CD4-positive, alpha-beta T cell treated with Interleukin-17A for 1 hour (primary cell): ENCODE measurements around the gene CCM2.
"Not testable (repeated sequence)": the region's sequence is repeated elsewhere in the genome, so short reads cannot be mapped to it uniquely, and the experiment has no call there.

ENCODE experiments used
- DNase-seq: peaks from one replicate; pipeline ENCODE4 v3.0.0-alpha.2; 2020

Gene CCM2

DNA sequence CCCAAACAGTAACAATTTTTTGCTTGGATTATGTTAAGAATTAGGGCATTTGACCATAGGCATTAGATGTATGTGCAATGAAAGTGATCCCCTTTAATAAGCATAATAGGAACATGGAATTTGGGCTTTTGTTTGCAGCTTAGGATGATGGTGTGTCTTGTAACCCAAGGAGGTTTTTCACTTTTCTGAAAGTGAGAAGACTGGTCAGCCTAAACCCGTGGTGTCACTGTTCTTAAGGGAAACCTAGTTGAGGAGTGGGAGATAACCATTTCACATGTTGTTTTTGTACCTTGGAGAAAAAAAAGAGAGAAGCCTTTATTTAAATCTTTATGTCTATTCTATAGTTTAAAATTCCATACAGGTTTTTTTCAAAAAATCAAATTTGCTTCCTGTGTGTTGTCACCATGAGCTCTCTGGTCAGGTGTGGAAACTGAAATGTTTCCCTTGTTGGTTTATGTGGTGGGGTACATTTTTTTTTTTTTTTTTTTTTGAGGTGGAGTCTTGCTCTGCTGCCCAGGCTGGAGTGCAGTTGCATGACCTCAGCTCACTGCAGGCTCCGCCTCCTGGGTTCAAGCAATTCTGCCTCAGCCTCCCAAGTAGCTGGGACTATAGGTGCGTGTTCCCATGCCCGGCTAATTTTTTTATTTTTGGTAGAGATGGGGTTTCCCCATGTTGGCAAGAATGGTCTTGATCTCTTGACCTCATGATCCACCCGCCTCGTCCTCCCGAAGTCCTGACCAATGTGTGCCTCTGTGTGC lies 7.7 kb downstream of the CCM2 start:
- no peak for DNase-seq

DNA sequence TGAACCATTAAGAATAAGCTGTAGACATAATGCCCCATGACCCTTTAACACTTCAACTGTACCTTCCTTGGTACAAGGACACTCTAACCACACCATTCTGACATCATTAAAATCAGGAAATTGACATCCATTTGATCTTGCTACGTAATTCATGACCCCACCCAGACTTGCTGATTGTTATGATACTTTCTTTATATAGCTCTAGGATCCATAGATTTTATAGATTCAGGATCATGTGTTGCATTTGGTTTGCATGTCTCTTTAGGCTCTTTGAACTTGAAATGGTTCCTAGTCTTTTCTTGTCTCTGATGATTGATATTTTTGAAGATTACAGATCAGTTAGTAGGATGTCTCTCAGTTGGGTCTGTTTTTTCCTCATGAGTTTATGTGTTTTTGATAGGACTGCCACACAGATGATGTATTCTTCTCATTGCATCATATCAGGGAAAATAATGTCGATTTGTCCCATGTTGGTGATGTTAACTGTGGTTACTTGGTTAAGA lies 13.5 kb downstream of the CCM2 start:
- DNase-seq = peak; percentile 54

DNA sequence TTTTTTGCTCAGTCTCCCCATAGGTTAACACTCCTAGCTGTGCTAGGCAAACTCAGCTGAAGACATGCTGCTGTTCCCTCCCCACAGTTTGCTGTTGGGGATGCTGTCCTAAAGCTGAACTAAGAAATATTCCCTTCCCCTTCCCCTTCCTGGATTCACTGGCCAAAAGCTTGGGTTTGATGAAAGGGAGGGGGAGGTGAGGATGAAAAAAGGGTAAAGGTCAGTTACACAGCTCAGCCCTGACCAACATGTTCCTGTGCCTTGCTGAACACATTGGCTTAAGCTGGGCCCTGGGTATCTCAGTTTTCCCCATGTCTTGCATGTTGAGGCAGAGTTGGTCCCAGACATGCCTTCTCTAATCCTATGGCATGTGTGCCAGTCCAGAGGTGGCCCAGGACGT lies 15.3 kb downstream of the CCM2 start:
- DNase-seq = no peak

DNA sequence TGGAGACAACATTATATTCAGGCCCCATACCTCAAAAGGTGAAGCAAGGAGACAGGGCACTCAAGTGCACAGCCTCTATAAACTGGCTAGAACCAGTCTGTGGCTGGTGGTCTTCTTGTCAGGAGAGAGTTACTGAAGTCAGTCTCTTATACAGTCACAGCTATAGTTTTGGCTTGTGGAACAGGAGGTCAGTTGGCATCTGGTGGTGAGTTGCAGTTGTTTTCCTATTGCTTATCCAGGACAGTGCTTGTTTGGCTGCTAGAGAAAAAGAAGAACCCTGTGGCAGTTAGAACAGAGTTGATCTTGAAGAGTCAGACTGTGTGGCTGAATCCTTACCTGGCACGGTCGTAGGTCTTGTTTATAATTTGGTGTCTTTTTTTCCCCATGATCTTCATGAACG lies 17.3 kb downstream of the CCM2 start:
- no peak for DNase-seq

DNA sequence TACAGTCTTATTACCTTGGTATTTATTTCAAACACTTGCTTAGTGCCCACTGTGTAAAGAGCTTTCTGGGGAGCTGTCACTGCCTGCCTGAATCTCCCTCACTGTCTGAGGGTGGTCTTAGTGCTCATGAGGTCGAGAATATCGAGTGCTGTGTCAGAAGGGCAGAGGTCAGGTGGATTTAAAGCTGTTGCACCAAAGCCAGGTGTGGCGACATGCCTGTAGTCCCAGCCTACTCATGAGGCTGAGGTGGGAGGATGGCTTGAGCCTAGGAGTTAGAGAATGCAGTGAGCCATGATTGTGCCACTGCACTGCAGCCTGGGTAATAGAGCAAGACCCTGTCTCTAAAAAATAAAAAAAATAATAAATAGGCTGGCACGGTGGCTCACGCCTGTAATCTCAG lies 20.9 kb downstream of the CCM2 start:
- no peak for DNase-seq

DNA sequence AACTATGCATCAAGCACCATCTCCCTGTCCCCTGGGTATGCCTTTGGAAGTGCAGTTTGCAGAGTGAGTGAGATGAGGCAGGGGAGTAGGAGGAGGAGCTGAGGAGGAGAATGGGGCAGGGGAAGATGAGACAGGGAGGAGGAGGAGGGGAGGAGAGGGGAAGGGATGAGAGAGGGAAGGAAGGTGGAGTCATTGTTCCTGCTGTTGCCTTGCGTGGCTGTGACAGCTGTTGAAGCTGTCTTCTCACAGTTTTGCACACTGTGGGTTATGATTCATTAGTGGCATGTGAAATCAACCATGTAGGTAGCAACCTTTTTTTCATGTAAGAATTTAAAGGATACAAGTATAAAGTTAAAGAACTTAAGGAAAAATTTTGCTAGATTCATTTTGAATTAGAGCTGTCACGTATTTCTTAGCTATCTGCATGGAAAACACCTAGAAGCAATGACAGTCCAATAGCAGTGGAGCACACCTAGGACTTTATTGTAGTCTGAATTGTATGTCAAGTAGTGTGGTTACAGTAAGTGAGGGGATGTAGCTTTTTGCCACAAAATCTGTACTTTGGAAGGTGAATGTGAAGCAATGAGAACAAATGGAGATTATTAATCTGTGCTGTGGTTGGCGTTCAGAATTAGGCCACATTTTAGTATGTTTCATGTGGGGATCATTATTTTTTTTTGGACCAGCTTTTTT lies 21.7 kb downstream of the CCM2 start:
- no peak for DNase-seq

DNA sequence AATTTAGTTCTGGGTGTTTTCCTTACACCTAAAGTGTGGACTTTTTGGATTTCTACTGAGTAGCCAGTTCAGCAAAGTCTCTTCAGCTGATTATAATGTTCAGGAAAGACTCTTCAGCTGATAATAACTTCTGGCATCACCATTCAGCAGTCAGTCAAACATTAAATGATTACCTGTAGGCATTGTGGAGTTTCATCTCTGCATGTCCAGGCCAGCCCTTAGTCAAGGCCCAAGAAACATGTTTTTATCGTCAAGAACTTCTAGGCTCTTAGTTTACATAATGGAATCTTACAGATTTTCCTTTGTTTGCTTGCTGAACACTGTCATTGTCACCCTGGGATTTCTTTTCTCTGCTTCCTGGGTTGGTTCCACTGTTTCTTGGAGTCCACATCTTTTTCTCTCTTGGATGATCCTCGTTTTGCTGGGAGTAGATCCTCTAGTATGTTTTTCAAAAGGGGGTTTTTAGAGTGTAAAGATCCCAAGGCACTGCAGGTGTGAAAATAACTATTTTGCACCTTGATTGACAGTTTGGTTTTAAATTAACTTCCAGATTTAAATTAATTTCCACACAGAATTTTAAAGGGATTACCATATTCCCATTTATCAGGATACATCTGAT lies 24.2 kb downstream of the CCM2 start:
- DNase-seq = no peak

DNA sequence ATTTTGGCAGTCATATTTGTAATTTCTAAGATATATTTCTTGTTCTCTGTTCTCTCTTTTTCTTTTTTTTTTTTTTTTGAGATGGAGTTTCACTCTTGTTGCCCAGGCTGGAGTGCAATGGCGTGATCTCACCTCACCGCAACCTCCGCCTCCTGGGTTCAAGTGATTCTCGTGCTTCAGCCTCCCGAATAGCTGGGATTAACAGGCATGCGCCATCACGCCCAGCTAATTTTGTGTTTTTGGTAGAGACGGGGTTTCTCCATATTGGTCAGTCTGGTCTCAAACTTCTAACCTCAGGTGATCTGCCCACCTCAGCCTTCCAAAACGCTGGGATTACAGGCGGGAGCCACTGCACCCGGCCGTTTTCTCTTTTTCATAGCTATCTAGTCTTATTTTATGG lies 25.5 kb downstream of the CCM2 start:
- not testable (repeated sequence) for DNase-seq

DNA sequence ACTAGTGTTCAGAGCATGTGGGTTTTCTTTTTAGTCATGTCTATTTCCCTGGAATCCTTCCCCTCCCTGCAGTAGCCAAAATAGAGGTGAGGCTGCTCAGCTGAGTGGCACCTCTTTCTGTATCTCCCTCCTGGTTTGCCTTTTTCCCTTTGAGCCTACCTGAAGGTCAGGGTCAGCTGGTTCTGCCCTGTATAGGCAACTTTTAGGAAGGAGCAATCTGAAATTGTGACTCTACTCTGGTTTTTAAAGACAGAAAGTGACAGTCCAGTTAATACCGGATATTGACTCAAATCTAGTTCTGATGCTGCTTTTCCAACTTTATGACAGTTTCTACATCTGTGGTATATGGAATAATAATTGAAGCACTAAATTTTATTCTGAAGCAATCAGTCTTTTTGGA lies 26.0 kb downstream of the CCM2 start:
- no peak for DNase-seq

DNA sequence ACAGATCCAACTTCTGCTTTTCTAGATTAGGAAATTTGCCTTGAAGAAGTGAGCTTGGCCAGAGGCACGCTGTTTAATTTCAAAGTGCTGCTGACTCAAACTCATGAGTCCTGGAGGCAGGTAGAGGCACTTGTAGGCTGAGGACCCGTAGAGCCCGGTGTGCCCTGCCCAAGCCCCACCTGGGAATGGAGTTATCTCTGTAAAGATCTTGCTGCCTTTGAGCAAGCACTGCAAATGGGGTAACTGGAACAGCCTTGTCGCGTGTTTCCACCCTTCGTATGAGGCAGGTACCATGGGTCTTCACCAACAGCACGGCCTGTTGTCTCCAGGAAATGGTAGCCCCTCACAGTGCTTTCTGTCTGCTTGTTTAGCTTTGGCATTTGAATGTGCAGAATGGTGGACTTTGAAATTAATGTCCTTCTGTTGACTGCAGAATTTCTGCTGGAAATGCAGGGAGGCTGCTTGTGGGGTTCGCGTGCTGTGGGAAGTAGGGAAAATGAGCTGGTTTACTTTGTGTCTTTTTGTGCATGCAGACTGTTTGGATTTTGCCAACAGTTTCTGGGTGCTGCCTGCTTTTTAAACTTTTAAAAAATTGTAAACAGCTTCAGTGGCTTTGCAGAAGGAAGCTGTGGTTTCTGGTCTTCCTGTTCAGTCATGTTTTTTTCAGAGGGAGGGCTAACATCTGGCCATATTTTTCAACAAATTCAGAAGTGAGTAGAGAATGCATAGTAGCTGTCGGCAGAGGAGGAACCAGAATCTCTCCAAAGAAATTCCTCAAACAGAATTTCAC lies 27.2 kb downstream of the CCM2 start:
- DNase-seq = peak; percentile 69

DNA sequence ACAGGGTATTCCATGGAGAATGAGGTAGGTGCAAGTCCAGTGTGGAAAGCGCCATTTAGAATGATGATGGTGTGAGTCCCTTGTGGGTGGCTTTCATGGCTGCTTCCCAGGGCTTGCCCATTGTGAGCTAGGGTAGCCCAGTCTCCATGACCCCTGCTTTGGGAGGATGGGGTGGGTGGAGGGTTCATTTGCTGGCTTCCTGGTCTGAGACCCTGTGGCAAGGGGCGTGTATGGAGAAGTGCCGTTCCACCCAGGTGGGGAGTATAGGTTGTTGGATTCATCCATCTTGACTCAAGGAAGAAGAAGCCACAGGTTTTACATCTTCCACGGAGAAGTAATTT lies 27.7 kb downstream of the CCM2 start:
- no peak for DNase-seq

DNA sequence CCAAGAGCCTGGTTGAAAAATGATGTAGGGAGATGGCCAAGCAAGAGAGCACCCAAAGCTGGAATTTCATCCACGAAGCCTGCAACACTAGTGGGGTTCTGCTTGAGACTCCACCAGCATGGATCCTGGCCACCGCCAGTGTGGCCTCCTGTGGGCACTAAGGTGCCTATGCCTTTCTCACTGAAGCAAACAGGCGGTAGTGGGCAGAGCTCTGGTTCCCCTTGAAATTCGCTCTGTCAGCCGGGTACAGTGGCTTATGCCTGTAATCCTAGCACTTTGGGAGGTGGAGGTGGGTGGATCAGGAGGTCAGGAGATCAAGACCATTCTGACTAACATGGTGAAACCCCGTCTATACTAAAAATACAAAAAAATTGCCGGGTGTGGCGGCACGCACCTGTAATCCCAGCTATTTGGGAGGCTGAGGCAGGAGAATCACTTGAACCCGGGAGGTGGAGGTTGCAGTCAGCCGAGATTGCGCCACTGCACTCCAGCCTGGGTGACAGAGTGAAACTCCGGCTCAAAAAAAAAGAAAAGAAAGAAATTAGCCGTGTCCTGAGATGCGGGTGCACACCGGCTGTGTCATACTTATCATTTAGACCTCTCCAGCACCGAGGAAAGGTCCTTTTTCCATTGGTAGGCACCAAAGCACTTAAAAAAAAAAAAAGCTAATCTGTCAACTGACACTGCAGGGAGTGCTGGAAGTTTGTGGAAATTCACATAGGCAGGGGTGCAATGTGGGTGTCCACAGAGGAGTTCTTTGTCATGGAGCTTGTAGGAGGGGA lies 28.3 kb downstream of the CCM2 start:
- DNase-seq = no peak

DNA sequence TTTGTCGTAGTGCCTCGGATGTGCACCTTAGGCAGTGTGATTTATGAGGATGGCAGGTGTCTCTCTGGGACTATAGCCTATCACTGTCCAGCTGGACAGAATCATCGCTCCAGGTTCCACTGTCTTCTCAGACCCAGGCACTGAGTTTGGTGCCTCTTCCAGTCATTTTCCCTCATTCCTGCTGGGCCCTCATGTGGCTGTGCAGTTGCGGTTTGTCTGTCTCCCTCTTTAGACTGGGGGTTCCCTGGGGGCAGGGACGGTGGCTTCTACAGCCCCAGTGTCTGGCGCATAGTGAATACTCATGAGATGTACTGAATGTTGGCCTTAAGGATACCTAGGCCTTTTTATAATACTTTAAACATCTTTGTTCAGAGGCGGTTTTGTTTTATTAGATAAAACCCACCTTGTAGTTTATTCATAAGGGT lies 28.9 kb downstream of the CCM2 start:
- no peak for DNase-seq

DNA sequence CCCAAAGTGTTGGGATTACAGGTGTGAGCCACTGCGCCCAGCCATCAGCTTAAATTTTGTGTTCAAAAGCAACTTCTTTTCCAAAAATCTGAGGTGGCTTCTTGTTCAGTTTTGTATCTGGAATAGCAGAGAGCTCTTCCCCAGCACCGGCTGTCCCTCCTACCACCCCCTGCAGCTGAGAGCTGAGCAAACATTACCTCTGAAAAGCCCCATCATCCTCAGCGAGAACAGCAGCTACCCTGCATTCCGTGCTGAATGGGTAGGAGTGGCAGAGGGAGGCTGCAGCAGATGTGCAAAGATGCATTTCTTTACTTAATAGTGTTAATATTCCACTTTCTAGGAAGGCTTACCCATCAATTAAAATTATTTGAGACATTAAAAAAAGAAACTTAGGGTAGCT lies 31.8 kb downstream of the CCM2 start:
- no peak for DNase-seq

DNA sequence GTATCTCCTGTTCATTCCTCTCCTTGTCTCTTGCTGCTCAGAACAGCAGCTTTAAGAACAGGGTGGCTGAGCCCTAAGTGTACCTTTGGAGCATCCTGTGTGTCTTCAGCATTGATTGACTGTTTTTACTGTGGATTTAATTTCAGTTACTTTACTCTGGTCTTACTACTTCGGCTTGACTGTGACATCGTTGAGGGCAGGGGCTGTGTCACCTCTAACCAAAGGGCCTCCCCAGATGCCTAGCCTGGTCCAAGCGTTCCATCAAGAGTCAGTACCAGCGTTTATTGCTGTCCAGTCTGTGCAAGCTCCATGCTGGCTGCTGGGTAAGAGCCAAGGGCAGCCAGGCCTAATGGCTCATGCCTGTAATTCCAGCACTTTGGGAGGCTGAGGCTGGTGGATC lies 32.4 kb downstream of the CCM2 start:
- no peak for DNase-seq

DNA sequence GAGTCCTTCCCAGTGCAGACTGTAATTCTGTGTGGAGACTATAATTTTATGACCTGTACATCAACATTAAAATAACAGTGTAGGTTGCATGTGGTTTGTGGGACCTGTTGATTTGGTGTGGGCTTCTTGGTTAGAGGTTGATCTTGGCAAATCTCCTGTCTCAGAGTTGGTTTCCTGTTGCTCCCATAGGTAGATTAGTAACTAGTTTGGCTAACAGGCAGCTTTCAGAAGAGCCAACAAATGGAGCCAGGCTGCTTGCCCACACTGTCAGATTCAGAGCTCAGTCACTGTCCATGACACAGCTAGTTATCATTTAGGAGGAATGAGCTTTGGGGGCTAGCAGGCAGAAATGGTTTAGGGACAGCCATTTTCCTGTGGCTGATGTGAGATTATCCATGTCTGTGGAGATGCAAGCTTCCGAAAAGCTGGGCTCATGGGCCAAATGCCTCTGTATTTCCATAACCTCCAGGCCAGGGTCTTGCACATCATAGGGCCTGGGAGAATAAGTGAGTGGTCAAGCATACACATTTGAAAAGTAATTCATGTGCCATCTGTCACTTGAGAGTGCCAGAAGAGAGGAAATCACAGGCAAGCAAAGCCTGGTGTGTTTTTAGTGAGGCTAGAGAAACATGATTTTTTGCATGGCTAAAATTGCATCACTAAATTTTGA lies 33.4 kb downstream of the CCM2 start:
- DNase-seq = peak; percentile 25

DNA sequence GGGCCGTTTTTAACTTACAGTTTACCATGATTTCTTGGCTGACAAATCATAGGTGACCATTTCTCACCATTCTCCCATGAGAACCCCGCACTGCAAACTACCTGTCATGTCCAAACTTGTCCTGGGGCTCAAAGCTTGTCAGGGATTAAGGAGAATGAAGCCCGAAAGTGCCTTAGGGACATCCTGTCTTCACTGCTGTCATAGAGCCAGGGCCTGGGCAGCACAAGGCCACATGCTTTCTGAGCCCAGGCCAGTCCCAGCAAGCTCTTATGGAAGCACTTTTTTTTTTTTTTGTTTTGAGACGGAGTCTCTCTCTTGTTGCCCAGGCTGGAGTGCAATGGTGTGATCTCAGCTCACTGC lies 33.9 kb downstream of the CCM2 start:
- no peak for DNase-seq

DNA sequence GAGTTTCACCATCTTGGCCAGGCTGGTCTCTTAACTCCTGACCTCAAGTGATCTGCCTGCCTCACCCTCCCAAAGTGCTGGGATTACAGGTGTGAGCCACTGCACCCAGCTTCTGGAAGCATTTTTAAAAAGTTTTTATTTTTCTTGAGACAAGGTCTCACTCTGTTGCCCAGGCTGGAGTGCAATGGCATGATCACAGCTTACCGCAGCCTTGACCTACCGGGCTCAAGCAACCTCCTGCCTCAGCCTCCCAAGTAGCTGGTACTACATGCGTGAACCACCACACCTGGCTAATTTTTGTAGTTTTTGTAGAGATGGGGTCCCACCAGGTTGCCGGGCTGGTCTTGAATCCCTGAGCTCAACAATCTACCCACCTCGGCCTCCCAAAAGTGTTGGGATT lies 34.7 kb downstream of the CCM2 start:
- not testable (repeated sequence) for DNase-seq

DNA sequence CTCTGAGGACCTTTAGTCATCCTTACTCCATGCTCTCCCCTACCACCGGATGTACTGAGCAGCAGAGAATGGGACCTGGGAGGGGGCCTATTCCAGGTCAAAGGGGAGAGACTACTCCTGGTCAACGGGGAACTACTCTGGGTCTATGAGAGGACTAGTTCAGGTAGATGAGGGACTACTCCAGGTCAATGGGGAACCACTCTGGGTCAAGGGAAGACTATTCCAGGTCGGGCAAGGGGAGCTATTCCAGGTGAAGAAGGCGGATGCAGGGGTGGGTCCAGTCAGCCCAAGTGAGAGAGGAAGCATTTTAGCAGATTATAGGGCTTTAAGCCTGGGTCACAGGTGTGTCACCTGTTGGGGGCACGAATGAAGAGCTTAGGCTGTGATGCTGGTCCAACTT lies 35.4 kb downstream of the CCM2 start:
- no peak for DNase-seq

DNA sequence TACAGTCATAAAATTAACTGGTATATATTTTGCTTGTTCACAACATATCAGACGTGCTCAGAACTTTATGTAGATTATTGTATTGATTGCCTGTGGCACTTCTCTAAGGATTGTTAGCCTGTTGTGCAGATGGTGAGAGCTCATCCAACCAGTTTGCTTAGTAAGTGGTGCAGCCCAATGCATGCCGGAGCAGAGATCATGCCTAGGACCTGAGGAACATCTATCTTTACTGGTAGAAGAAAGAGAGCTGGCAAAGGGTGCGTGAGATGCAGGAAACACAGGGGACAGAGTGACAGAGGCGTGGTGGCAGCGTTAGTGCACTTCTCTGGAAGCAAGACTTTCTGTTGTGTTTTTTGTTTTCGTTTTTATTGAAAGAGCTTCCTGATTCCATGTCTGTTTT lies 35.9 kb downstream of the CCM2 start:
- no peak for DNase-seq

DNA sequence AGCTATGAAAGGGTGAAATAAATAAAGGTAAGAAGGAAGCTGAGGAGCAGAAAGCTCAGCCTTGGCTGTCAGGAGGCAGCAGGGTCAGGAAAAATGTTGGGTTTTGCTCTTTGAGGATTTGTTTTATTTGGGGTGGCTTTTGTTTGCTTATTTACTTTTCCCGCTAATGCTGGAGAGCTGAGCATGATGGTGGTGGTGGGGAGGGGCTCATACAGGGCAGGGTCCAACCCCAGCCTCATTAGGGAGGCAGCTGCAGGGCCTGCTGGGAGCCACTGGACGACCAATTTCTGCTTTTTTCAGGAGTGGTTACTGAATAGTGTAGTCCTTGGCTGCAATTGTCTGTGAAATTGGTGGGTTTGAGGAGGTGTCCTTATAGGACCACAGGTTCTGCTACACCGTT lies 36.3 kb downstream of the CCM2 start:
- no peak for DNase-seq

DNA sequence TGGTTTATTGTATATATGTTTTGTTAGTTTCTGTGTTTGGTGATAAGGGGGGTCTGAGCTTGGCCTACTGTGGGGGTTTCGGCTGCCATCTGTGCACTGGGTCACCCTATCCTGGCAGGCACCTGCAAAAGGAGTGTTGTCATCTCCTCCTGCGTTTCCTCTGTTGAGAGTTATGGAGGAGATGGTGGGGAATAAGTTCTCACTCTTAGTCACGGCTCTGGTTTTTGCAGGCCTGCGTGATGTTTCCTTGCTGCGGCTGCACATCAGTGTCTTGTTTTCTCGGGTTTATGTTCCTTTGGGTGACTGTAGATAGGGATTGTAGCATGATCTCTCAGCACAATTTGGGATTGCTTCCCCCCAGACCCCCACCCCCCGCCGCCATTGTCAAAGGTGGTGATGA lies 36.8 kb downstream of the CCM2 start:
- DNase-seq = no peak
